Ascending aorta (tissue), 2 donors: ENCODE results near the gene RNF20. TPM values are rescaled to one million over a fixed set of nuclear protein-coding genes. Genes with fewer than 3 reads are reported as not detected.

Source experiments
- DNase-seq, 2 donors: peaks; one replicate each; pipeline ENCODE4 v3.0.0-alpha.2; 2019; ENCODE audit warnings: low spot score in 2 of 2
- H3K27ac ChIP-seq, 2 donors: fragments of 200-600 bp; sonication (generic); one replicate each; pipeline ENCODE4 v1.5.1; 2016 to 2017; ENCODE audit warnings: mild to moderate bottlenecking in 1 of 2
- H3K27me3 ChIP-seq: fragments of 200-600 bp; sonication (generic); one replicate; pipeline ENCODE4 v1.5.1; 2017
- H3K36me3 ChIP-seq, 2 donors: fragments of 200-600 bp; sonication (generic); one replicate each; pipeline ENCODE4 v1.5.1; 2016
- H3K4me1 ChIP-seq, 2 donors: fragments of 200-600 bp; sonication (generic); one replicate each; pipeline ENCODE4 v1.5.1; 2016 to 2017; ENCODE audit warnings: mild to moderate bottlenecking in 1 of 2
- H3K4me3 ChIP-seq, 2 donors: fragments of 200-600 bp; sonication (generic); one replicate each; pipeline ENCODE4 v1.5.1; 2016 to 2017; ENCODE audit warnings: mild to moderate bottlenecking in 1 of 2
- H3K9me3 ChIP-seq, 2 donors: fragments of 200-600 bp; sonication (generic); one replicate each; pipeline ENCODE4 v1.5.1; 2016
- CTCF ChIP-seq, 3 experiments: fragments of 200-600 bp in 2 of 3; fragments of 450-650 bp in 1 of 3; sonication (generic) in 2 of 3; IDR thresholded peaks; one replicate each; pipeline ENCODE4 v1.5.1; 2016 to 2019; ENCODE audit warnings: antibody characterized with exemption in 3 of 3, mild to moderate bottlenecking in 1 of 3, moderate library complexity in 1 of 3
- intact Hi-C: fragments of 100-400 bp; cut with DNase I; formaldehyde crosslinking; loops from one replicate; pipeline ENCODE4 v1.15.1; 2023
- total RNA-seq: library from RNA; depleted of rRNA; stranded (reverse); fragments of >200 nt; gene quantifications from one replicate; pipeline ENCODE4 v1.1.0, GENCODE V29; 2016

RNF20 gene
- total RNA-seq, 1 donor from 2014 or later = 47.7 TPM

GRCh38 chr9:101569741-101570501 is 36.3 kb downstream of the RNF20 start:
- H3K9me3 ChIP-seq = no peaks in the 10 kb centered on the region
- no peak for TF ChIP-seq CTCF (IDR thresholded peaks at IDR 0.05)
- no peaks in the 10 kb centered on the region for H3K4me1 ChIP-seq
- DNase-seq = no peak
- intact Hi-C loops = no loop called here
- peaks cover 11 to 32% of the 10 kb centered on the region in 2 donors for H3K36me3 ChIP-seq
- H3K27me3 ChIP-seq = no peaks in the 10 kb centered on the region
- no peak overlapping the region for H3K4me3 ChIP-seq
- H3K27ac ChIP-seq = no peak overlapping the region

- peaks cover 5 to 22% of the 10 kb centered on the region in 2 donors for H3K36me3 ChIP-seq
- H3K27me3 ChIP-seq = no peaks in the 10 kb centered on the region
- no peak overlapping the region for H3K27ac ChIP-seq
- no peaks in the 10 kb centered on the region for H3K4me1 ChIP-seq
- H3K9me3 ChIP-seq = no peaks in the 10 kb centered on the region
- no peak for DNase-seq
- no peak overlapping the region for H3K4me3 ChIP-seq
- no peak for TF ChIP-seq CTCF (IDR thresholded peaks at IDR 0.05)
- intact Hi-C loops = no loop called here
Measured at GRCh38 chr9:101571114-101571513, 37.5 kb downstream of the RNF20 start.

DNA sequence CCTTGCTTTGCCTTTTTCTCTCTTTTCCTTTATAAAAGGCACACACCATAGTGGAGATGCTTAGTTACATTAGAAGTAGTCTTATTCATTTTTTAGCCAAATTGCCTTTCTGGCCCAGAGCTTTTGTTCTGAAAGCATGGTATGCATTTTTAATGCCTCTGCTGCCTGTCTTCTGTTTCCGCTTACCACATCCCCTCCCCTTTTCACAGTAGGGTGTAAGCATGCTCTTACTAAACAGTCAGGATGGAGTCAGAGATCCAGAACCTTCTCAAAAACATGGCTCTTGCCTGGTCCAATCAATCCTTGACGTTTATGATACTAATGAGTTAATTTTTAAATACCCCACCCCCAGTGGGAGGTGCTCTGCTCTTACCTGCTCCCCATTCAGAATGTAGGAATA is 38.7 kb downstream of the RNF20 start:
- intact Hi-C loops = no loop called here

DNA sequence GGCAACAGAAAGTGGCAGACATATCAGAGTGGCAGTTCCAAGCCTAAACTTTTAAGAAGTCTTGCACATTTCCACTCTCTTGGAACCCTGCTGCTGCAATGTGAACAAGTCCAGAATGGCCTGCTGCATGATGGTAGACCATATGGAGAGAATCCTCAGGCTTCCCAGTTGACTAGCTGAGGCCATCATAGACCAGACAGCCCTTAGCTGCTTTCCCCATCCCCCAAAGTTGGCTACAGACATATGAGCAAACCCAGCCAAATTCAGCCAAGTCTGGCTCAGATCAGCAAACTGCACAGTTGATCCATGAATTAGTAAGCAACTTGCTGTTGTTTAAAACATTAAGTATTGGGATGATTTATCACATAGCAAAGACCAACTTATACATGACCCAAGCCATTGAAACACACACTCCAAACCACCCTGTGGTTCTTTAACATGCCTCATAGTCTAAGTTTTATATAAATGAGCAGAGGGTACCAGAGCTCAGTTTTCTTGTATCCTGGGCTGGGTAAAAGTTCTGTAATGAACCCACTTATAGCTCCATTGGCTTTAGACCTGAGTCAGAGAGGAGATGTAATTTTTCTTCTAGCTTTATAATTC is 41.2 kb downstream of the RNF20 start:
- Histone ChIP-seq H3K4me1 (no peaks in the 10 kb centered on the region), H3K27ac (no peak overlapping the region), H3K27me3 (no peaks in the 10 kb centered on the region), H3K36me3 (peaks cover 0 to 3% of the 10 kb centered on the region in 2 donors), H3K4me3 (no peak overlapping the region), H3K9me3 (no peaks in the 10 kb centered on the region)
- no peak for DNase-seq
- TF ChIP-seq CTCF (IDR thresholded peaks at IDR 0.05) = no peak
- intact Hi-C loops = no loop called here

More for the DNA sequence above, 38.7 kb downstream of the RNF20 start:
- H3K36me3 ChIP-seq = peaks cover 3 to 19% of the 10 kb centered on the region in 2 donors
- H3K4me3 ChIP-seq = no peak overlapping the region
- no peak for DNase-seq
- H3K4me1 ChIP-seq = no peaks in the 10 kb centered on the region
- H3K27ac ChIP-seq = no peak overlapping the region
- H3K27me3 ChIP-seq = no peaks in the 10 kb centered on the region
- no peaks in the 10 kb centered on the region for H3K9me3 ChIP-seq
- no peak for TF ChIP-seq CTCF (IDR thresholded peaks at IDR 0.05)

DNA sequence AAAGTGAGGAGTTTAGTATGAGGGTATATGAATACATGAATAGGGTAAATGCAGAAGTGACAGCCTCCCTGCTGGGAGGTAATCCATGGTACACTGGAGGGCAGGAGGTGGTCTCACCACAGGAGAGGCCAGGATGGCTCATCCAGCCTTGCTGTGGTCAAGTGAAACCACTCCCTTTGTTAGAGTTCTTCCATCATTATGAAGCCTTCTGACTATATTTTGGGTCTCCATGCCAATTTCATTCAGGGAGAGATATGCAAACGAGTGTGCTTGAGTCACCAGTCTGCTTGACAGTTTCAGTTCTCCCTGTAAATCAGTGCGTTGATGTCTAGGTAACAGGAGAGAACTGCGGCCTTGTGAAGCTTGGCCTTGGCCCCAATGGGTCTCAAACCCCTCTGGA is 44.7 kb downstream of the RNF20 start:
- H3K27me3 ChIP-seq = no peaks in the 10 kb centered on the region
- H3K36me3 ChIP-seq = no peaks in the 10 kb centered on the region
- TF ChIP-seq CTCF (IDR thresholded peaks at IDR 0.05) = no peak
- H3K4me1 ChIP-seq = no peaks in the 10 kb centered on the region
- H3K9me3 ChIP-seq = no peaks in the 10 kb centered on the region
- no peak for DNase-seq
- H3K27ac ChIP-seq = no peak overlapping the region
- intact Hi-C loops = no loop called here
- H3K4me3 ChIP-seq = no peak overlapping the region
